ENCODE data around the gene CACNG8.
"Not testable (repeated sequence)": the region's sequence is repeated elsewhere in the genome, so short reads cannot be mapped to it uniquely, and the experiment has no call there.

Gene CACNG8

GRCh38 chr19:53962887-53963431 lies at the start of gene CACNG8:
CACNG8 (plus strand) TSS chr19:53962937.
- DNase-seq, result no peak

- no peak for DNase-seq
These were observed 47.7 kb upstream of the CACNG8 start for GRCh38 chr19:53915000-53915399.

- DNase-seq, result no peak
These were observed 46.7 kb upstream of the CACNG8 start for GRCh38 chr19:53916004-53916403.

- DNase-seq, result no peak
These were observed 45.4 kb upstream of the CACNG8 start for GRCh38 chr19:53917356-53917755.

GRCh38 chr19:53927739-53928138 lies 35.0 kb upstream of the CACNG8 start:
- DNase-seq, result no peak

- no peak for DNase-seq
These were observed 26.7 kb upstream of the CACNG8 start for GRCh38 chr19:53936029-53936428.

GRCh38 chr19:53942001-53942786 lies 20.5 kb upstream of the CACNG8 start:
- no peak for DNase-seq

- DNase-seq, result no peak
These were observed 18.3 kb upstream of the CACNG8 start for GRCh38 chr19:53944416-53944815.

GRCh38 chr19:53944933-53945332 lies 17.8 kb upstream of the CACNG8 start:
- DNase-seq, result no peak

GRCh38 chr19:53945441-53945840 lies 17.3 kb upstream of the CACNG8 start:
- no peak for DNase-seq

GRCh38 chr19:53945998-53946397 lies 16.7 kb upstream of the CACNG8 start:
- no peak for DNase-seq

- DNase-seq, result no peak
These were observed 15.1 kb upstream of the CACNG8 start for GRCh38 chr19:53947624-53948023.

- not testable (repeated sequence) for DNase-seq
These were observed 14.1 kb upstream of the CACNG8 start for GRCh38 chr19:53948611-53949010.

GRCh38 chr19:53951436-53951835 lies 11.3 kb upstream of the CACNG8 start:
- no peak for DNase-seq

- no peak for DNase-seq
These were observed 10.8 kb upstream of the CACNG8 start for GRCh38 chr19:53951947-53952346.

- DNase-seq, result no peak
These were observed 9.4 kb upstream of the CACNG8 start for GRCh38 chr19:53953383-53953782.

- no peak for DNase-seq
These were observed 5.1 kb upstream of the CACNG8 start for GRCh38 chr19:53957448-53958167.

- no peak for DNase-seq
These were observed 4.6 kb upstream of the CACNG8 start for GRCh38 chr19:53958168-53958571.

GRCh38 chr19:53958823-53959757 lies 3.6 kb upstream of the CACNG8 start:
- no peak for DNase-seq

GRCh38 chr19:53960187-53960586 lies 2.5 kb upstream of the CACNG8 start:
- no peak for DNase-seq

GRCh38 chr19:53960886-53961285 lies 1.9 kb upstream of the CACNG8 start:
- no peak for DNase-seq

- DNase-seq, result no peak
These were observed 997 bp upstream of the CACNG8 start for GRCh38 chr19:53961523-53962356.

Data from NCI-H146 (cell line).